Measurements from ENCODE around the gene RASA3. TPM values are rescaled to one million over a fixed set of nuclear protein-coding genes. Genes with fewer than 3 reads are reported as not detected.

RASA3 gene
- total and polyA plus RNA-seq, 10 of the 15 experiments (the other 5 are each of a cell fraction or from before 2014, with no cell fraction given) = 0.79 to 33.9 (median 17.6) TPM

GRCh38 chr13:113989585-113990300 lies 142.7 kb downstream of the RASA3 start:
- H3K9me3 ChIP-seq (replicated peaks; ENCODE audit: control insufficient read depth, insufficient read depth, low read length) = no peaks in the 10 kb centered on the region; the same call in 2 of the 3 replicates
- no TSS peak for BruUV-seq (replicated peaks)
- SMC1A ChIA-PET (ENCODE audit: uncharacterized antibody, unreplicated experiment) = no interaction called here
- no peak overlapping the region for H3K4me3 ChIP-seq
- H2AFZ ChIP-seq (ENCODE audit: control insufficient read depth, low read depth, low read length) = no peak overlapping the region
- no peak overlapping the region for H3K27ac ChIP-seq (ENCODE audit: control insufficient read depth, insufficient read depth)
- FAIRE-seq = no peak
- H3K27me3 ChIP-seq (replicated peaks in 1 of 2; ENCODE audit: control insufficient read depth in 2 of 2, insufficient read depth in 2 of 2, low read length in 1 of 2) = no peaks in the 10 kb centered on the region
- CTCF ChIA-PET = no interaction called here
- POLR2A ChIA-PET = no interaction called here
- no peak overlapping the region for H3K4me2 ChIP-seq (ENCODE audit: control insufficient read depth, insufficient read depth)
- H3K9ac ChIP-seq (ENCODE audit: control insufficient read depth, insufficient read depth, low read length) = no peak overlapping the region
- no peaks in the 10 kb centered on the region; the same call in 1 of the 2 replicates for H3K4me1 ChIP-seq (ENCODE audit: control insufficient read depth, insufficient read depth, low read length)
- 47% methylated on average over 8 of the region's 8 CpGs for WGBS (ENCODE audit: insufficient coverage, insufficient replicate concordance, low lambda C conversion rate, missing lambda C conversion rate)
- no peak for DNase-seq (ENCODE audit: low read depth, low spot score)
- no peaks in the 10 kb centered on the region for H4K20me1 ChIP-seq (ENCODE audit: control insufficient read depth, insufficient read depth)
- in situ Hi-C loops (cut with MboI) (no loop called here), intact Hi-C loops (cut with micrococcal nuclease; ENCODE audit: unreplicated experiment) (no loop called here)
- peaks cover 5 to 8% of the 10 kb centered on the region in 2 experiments; a peak in 3 of 4 replicates for H3K36me3 ChIP-seq (ENCODE audit: control insufficient read depth in 2 of 2, insufficient read depth in 2 of 2, low read length in 1 of 2)
- RAD21 ChIA-PET (ENCODE audit: unreplicated experiment) = no interaction called here
- H3K79me2 ChIP-seq (ENCODE audit: control insufficient read depth, insufficient read depth, low read length) = no peaks in the 10 kb centered on the region
- ATAC-seq = no peak
- TF ChIP-seq SMAD1 (IDR thresholded peaks at IDR 0.05; ENCODE audit: low read depth, partially characterized antibody) (no peak), SIX5 (IDR thresholded peaks at IDR 0.05; ENCODE audit: low read depth, low read length, severe bottlenecking) (no peak), ZBTB40 (IDR thresholded peaks at IDR 0.05; ENCODE audit: borderline replicate concordance) (no peak), NFYA (IDR thresholded peaks at IDR 0.05; ENCODE audit: borderline replicate concordance, low read depth, low read length) (no peak), MTA2 (IDR thresholded peaks at IDR 0.05; ENCODE audit: low read depth) (no peak), HDAC2 (IDR thresholded peaks at IDR 0.05) (no peak), FOS (IDR thresholded peaks at IDR 0.05; ENCODE audit: borderline replicate concordance, extremely low read depth, insufficient read length) (no peak), TCF12 (IDR thresholded peaks at IDR 0.05; ENCODE audit: low read depth, low read length) (no peak), NBN (IDR thresholded peaks at IDR 0.05) (no peak), REST (IDR thresholded peaks at IDR 0.05; ENCODE audit: low read depth, low read length) (no peak), ZNF687 (IDR thresholded peaks at IDR 0.05) (no peak), FOXK2 (IDR thresholded peaks at IDR 0.05) (no peak)

Data from GM12878 (cell line).